ENCODE data around the gene NR3C2.

- TF ChIP-seq, protein P1, sequence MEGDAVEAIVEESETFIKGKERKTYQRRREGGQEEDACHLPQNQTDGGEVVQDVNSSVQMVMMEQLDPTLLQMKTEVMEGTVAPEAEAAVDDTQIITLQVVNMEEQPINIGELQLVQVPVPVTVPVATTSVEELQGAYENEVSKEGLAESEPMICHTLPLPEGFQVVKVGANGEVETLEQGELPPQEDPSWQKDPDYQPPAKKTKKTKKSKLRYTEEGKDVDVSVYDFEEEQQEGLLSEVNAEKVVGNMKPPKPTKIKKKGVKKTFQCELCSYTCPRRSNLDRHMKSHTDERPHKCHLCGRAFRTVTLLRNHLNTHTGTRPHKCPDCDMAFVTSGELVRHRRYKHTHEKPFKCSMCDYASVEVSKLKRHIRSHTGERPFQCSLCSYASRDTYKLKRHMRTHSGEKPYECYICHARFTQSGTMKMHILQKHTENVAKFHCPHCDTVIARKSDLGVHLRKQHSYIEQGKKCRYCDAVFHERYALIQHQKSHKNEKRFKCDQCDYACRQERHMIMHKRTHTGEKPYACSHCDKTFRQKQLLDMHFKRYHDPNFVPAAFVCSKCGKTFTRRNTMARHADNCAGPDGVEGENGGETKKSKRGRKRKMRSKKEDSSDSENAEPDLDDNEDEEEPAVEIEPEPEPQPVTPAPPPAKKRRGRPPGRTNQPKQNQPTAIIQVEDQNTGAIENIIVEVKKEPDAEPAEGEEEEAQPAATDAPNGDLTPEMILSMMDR (IDR thresholded peaks at IDR 0.05), result no peak
- TF ChIP-seq ZFX (IDR thresholded peaks at IDR 0.05; ENCODE audit: borderline replicate concordance), result no peak
Measured at GRCh38 chr4:148445071-148445859, 3.1 kb upstream of the NR3C2 start.
